H9 (cell line): ENCODE data around the gene MRPL37. TPM values are rescaled to one million over a fixed set of nuclear protein-coding genes. Genes with fewer than 3 reads are reported as not detected.

ENCODE experiments used
- DNase-seq: peaks from one replicate; pipeline ENCODE4 v3.0.0-alpha.2; 2017
- H2AFZ ChIP-seq: one replicate; pipeline ENCODE4 v1.6.1; 2013; ENCODE audit warnings: mild to moderate bottlenecking, low read length, control low read depth, moderate library complexity
- H2AK5ac ChIP-seq: 2 replicates; pipeline ENCODE4 v1.6.1; 2013; ENCODE audit warnings: low read length, control low read depth, mixed read lengths; ENCODE audit not compliant: insufficient read length
- H2BK120ac ChIP-seq: one replicate; pipeline ENCODE4 v1.6.1; 2013; ENCODE audit warnings: low read depth, mild to moderate bottlenecking, low read length, control low read depth, inconsistent platforms; ENCODE audit not compliant: poor library complexity, severe bottlenecking
- H2BK12ac ChIP-seq: 2 replicates; pipeline ENCODE4 v1.6.1; 2013; ENCODE audit warnings: low read length, control low read depth, mixed read lengths, low read depth; ENCODE audit not compliant: insufficient read length
- H2BK15ac ChIP-seq: 2 replicates; pipeline ENCODE4 v1.6.1; 2013; ENCODE audit warnings: low read depth, low read length, control low read depth
- H2BK20ac ChIP-seq: one replicate; pipeline ENCODE4 v1.6.1; 2013; ENCODE audit warnings: low read depth, mild to moderate bottlenecking, low read length, control low read depth, inconsistent platforms; ENCODE audit not compliant: poor library complexity, severe bottlenecking
- H2BK5ac ChIP-seq: 2 replicates; pipeline ENCODE4 v1.6.1; 2013; ENCODE audit warnings: low read length, control low read depth, mixed read lengths; ENCODE audit not compliant: insufficient read length
- H3K14ac ChIP-seq: 2 replicates; pipeline ENCODE4 v1.6.1; 2013; ENCODE audit warnings: low read length, control low read depth; ENCODE audit not compliant: insufficient read depth
- H3K18ac ChIP-seq: 2 replicates; pipeline ENCODE4 v1.6.1; 2013; ENCODE audit warnings: low read depth, mild to moderate bottlenecking, mixed read lengths, low read length, control low read depth; ENCODE audit not compliant: insufficient read length
- H3K23ac ChIP-seq: 2 replicates; pipeline ENCODE4 v1.6.1; 2013; ENCODE audit warnings: low read length, control low read depth, mixed read lengths, low read depth; ENCODE audit not compliant: insufficient read length
- H3K23me2 ChIP-seq: 2 replicates; pipeline ENCODE4 v1.6.1; 2013; ENCODE audit warnings: low read depth, mild to moderate bottlenecking, mixed read lengths, low read length, control low read depth; ENCODE audit not compliant: insufficient read length, poor library complexity, severe bottlenecking
- H3K27ac ChIP-seq: 2 replicates; pipeline ENCODE4 v1.5.1; 2013; ENCODE audit warnings: low read length, control low read depth, mixed read lengths, low read depth; ENCODE audit not compliant: insufficient read length
- H3K27me3 ChIP-seq: 2 replicates; pipeline ENCODE4 v1.6.1; 2013; ENCODE audit warnings: low read length, control low read depth, inconsistent platforms; ENCODE audit not compliant: insufficient read depth
- H3K4ac ChIP-seq: 2 replicates; pipeline ENCODE4 v1.6.1; 2013; ENCODE audit warnings: low read depth, mild to moderate bottlenecking, control low read depth, inconsistent platforms, low read length, moderate library complexity
- H3K4me1 ChIP-seq: 2 replicates; pipeline ENCODE4 v1.6.1; 2013; ENCODE audit warnings: low read length, control low read depth, inconsistent platforms; ENCODE audit not compliant: insufficient read depth
- H3K4me2 ChIP-seq: 2 replicates; pipeline ENCODE4 v1.6.1; 2013; ENCODE audit warnings: low read length, control low read depth, mixed read lengths; ENCODE audit not compliant: insufficient read length, insufficient read depth
- H3K56ac ChIP-seq: 2 replicates; pipeline ENCODE4 v1.6.1; 2013; ENCODE audit warnings: low read depth, mild to moderate bottlenecking, mixed read lengths, low read length, control low read depth; ENCODE audit not compliant: insufficient read length
- H3K79me1 ChIP-seq: 2 replicates; pipeline ENCODE4 v1.6.1; 2013; ENCODE audit warnings: low read depth, mild to moderate bottlenecking, moderate library complexity, low read length, control low read depth, inconsistent platforms; ENCODE audit not compliant: insufficient read depth, poor library complexity, severe bottlenecking
- H3K79me2 ChIP-seq: 2 replicates; pipeline ENCODE4 v1.6.1; 2013; ENCODE audit warnings: low read length, control low read depth, inconsistent platforms; ENCODE audit not compliant: insufficient read depth
- H3K9ac ChIP-seq: 2 replicates; pipeline ENCODE4 v1.6.1; 2013; ENCODE audit warnings: low read length, control low read depth, mixed read lengths; ENCODE audit not compliant: insufficient read length; ENCODE audit errors: extremely low read depth
- H3K9me3 ChIP-seq: one replicate; pipeline ENCODE4 v1.6.1; 2013; ENCODE audit warnings: low read depth, low read length, inconsistent platforms; ENCODE audit not compliant: control insufficient read depth
- H3T11ph ChIP-seq: one replicate; pipeline ENCODE4 v1.6.1; 2013; ENCODE audit warnings: mild to moderate bottlenecking, low read length, control low read depth, inconsistent platforms
- H4K20me1 ChIP-seq: one replicate; pipeline ENCODE4 v1.6.1; 2013; ENCODE audit not compliant: control insufficient read depth, insufficient read length, insufficient read depth
- H4K5ac ChIP-seq: 2 replicates; pipeline ENCODE4 v1.6.1; 2013; ENCODE audit warnings: low read depth, mild to moderate bottlenecking, mixed read lengths, low read length, control low read depth; ENCODE audit not compliant: insufficient read length
- H4K8ac ChIP-seq: replicated peaks from 2 replicates; pipeline ENCODE4 v1.6.1; 2013; ENCODE audit warnings: low read length, control low read depth, mixed read lengths, low read depth; ENCODE audit not compliant: insufficient read length
- H4K91ac ChIP-seq: 2 replicates; pipeline ENCODE4 v1.6.1; 2013; ENCODE audit warnings: low read depth, mild to moderate bottlenecking, moderate library complexity, mixed read lengths, low read length, control low read depth; ENCODE audit not compliant: insufficient read length
- H3K27ac Mint-ChIP-seq, 3 experiments: 2 replicates in 2 of 3; 3 replicates in 1 of 3; pipeline ENCODE4 v1.8.0; 2020 to 2021; ENCODE audit warnings: mixed read lengths in 3 of 3, mild to moderate bottlenecking in 1 of 3, moderate library complexity in 1 of 3
- H3K27me3 Mint-ChIP-seq: 2 replicates; pipeline ENCODE4 v1.8.0; 2021; ENCODE audit warnings: low read depth, mild to moderate bottlenecking, moderate library complexity, mixed read lengths
- H3K36me3 Mint-ChIP-seq, 3 experiments: 2 replicates in 2 of 3; 3 replicates in 1 of 3; pipeline ENCODE4 v1.8.0; 2020 to 2021; ENCODE audit warnings: low read depth in 3 of 3, mixed read lengths in 3 of 3; ENCODE audit not compliant: insufficient read depth in 1 of 3
- H3K4me1 Mint-ChIP-seq, 2 experiments: 2 replicates each; pipeline ENCODE4 v1.8.0; 2020; ENCODE audit warnings: mixed read lengths in 2 of 2
- H3K4me3 Mint-ChIP-seq, 2 experiments: 2 replicates in 1 of 2; 3 replicates in 1 of 2; pipeline ENCODE4 v1.8.0; 2020 to 2021; ENCODE audit warnings: mild to moderate bottlenecking in 2 of 2, mixed read lengths in 2 of 2, moderate library complexity in 1 of 2
- H3K9me3 Mint-ChIP-seq, 2 experiments: 2 replicates in 1 of 2; 3 replicates in 1 of 2; pipeline ENCODE4 v1.8.0; 2020; ENCODE audit warnings: mild to moderate bottlenecking in 2 of 2, mixed read lengths in 2 of 2, moderate library complexity in 1 of 2
- WGBS: extraction: QIAGEN DNeasy Blood & Tissue Kit; methylation state at CpG from one replicate; pipeline ENCODE4 v1.1.7; 2013; ENCODE audit warnings: missing lambda C conversion rate, low lambda C conversion rate, mixed read lengths; ENCODE audit not compliant: insufficient read length; ENCODE audit errors: extremely low coverage; 5-methylcytosine and 5-hydroxymethylcytosine counted together
- total RNA-seq: library from RNA; stranded (reverse); gene quantifications from 2 replicates; pipeline ENCODE4 v1.2.1, GENCODE V29; 2021
- TF ChIP-seq, protein P1 (sequence below): fragments of 200-600 bp; sonication (generic); conservative IDR thresholded peaks from 3 replicates; pipeline ENCODE4 v1.8.0; 2021; ENCODE audit warnings: antibody characterized with exemption, mild to moderate bottlenecking

Gene MRPL37
- total RNA-seq, 1 experiment from 2014 or later: 123 TPM

DNA sequence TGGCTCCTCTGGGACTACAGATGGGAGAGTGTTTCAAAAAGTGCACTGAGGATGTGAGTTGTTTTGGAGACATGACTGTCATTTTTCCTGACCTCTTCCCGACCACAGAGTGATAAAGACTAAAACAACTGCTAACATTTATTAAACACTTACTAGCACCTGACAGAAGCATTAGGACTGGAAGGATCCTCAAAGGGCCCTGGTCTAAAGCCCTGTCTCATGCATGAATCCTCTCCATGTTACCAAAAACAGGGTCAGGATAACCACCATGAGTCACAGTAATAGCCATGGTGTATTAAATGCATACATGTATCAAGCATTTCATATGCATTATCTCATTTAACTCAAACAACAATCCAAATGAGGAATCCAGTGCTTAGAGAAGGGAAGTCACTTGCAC is 11.7 kb upstream of the MRPL37 start:
- Histone ChIP-seq H3K79me1 (no peaks in the 10 kb centered on the region), H3K9ac (no peak overlapping the region), H4K20me1 (no peaks in the 10 kb centered on the region), H4K8ac (no peak overlapping the region), H4K91ac (no peak overlapping the region), H3K18ac (no peak overlapping the region), H2BK12ac (no peak overlapping the region), H3K56ac (no peak overlapping the region), H3K27ac (no peak overlapping the region), H2BK120ac (no peak overlapping the region), H3K79me2 (no peaks in the 10 kb centered on the region), H2BK5ac (no peak overlapping the region), H2AK5ac (no peak overlapping the region), H3K23me2 (no peaks in the 10 kb centered on the region), H3K9me3 (no peaks in the 10 kb centered on the region), H3K23ac (no peak overlapping the region), H2BK20ac (no peak overlapping the region), H3K14ac (no peak overlapping the region), H4K5ac (no peak overlapping the region), H3T11ph (no peak overlapping the region), H2AFZ (no peak overlapping the region), H3K27me3 (no peaks in the 10 kb centered on the region), H3K4ac (no peak overlapping the region), H3K4me2 (no peak overlapping the region), H3K4me1 (no peaks in the 10 kb centered on the region), H2BK15ac (no peak overlapping the region)
- Mint-ChIP-seq H3K9me3 (no peaks in the 10 kb centered on the region; a peak in 2 of 5 replicates), H3K4me1 (no peaks in the 10 kb centered on the region), H3K27ac (no peak overlapping the region), H3K36me3 (peaks cover 8 to 21% (median 13%) of the 10 kb centered on the region in 3 experiments; a peak in 6 of 7 replicates), H3K4me3 (no peak overlapping the region), H3K27me3 (peaks cover 2% of the 10 kb centered on the region; the same call in 1 of the 2 replicates)
- no peak for DNase-seq
- TF ChIP-seq, protein P1, sequence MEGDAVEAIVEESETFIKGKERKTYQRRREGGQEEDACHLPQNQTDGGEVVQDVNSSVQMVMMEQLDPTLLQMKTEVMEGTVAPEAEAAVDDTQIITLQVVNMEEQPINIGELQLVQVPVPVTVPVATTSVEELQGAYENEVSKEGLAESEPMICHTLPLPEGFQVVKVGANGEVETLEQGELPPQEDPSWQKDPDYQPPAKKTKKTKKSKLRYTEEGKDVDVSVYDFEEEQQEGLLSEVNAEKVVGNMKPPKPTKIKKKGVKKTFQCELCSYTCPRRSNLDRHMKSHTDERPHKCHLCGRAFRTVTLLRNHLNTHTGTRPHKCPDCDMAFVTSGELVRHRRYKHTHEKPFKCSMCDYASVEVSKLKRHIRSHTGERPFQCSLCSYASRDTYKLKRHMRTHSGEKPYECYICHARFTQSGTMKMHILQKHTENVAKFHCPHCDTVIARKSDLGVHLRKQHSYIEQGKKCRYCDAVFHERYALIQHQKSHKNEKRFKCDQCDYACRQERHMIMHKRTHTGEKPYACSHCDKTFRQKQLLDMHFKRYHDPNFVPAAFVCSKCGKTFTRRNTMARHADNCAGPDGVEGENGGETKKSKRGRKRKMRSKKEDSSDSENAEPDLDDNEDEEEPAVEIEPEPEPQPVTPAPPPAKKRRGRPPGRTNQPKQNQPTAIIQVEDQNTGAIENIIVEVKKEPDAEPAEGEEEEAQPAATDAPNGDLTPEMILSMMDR: no peak
- no CpG with 5 or more reads among the region's 1 CpG for WGBS
